H1 (cell line): ENCODE data around the gene SPOPL. TPM values are rescaled to one million over a fixed set of nuclear protein-coding genes. Genes with fewer than 3 reads are reported as not detected.

ENCODE experiments used
- CTCF ChIA-PET: fragments of 300-600 bp; sonication (Branson Sonifier 250); formaldehyde crosslinking; loops from one replicate; lab custom pipeline; 2021; ENCODE audit not compliant: partially characterized antibody; lab: Charles Lee
- POLR2A ChIA-PET: fragments of 300-600 bp; sonication (Branson Sonifier 250); formaldehyde crosslinking; loops from one replicate; lab custom pipeline; 2021; ENCODE audit warnings: inconsistent platforms; ENCODE audit not compliant: partially characterized antibody; lab: Charles Lee
- DNase-seq, 2 experiments: peaks; one replicate each; pipeline versions ENCODE4 v3.0.0 to v3.0.0-alpha.2; 2010 to 2022; ENCODE audit warnings: low spot score in 2 of 2, low read depth in 1 of 2, mixed read lengths in 1 of 2
- FAIRE-seq: peaks from 2 replicates; lab custom pipeline; 2011; peaks lifted over from hg19 to GRCh38; lab: Jason Lieb, UNC
- H2AFZ ChIP-seq: 2 replicates; pipeline ENCODE4 v1.8.1; 2012; ENCODE audit warnings: low read length, inconsistent platforms
- H2AK5ac ChIP-seq: 2 replicates; pipeline ENCODE4 v1.6.1; 2013; ENCODE audit warnings: low read depth, low read length
- H2BK120ac ChIP-seq: replicated peaks from 2 replicates; pipeline ENCODE3; 2013; ENCODE audit warnings: low read depth, low read length, inconsistent platforms
- H2BK12ac ChIP-seq: 2 replicates; pipeline ENCODE4 v1.6.1; 2013; ENCODE audit warnings: low read depth, low read length
- H2BK15ac ChIP-seq: 2 replicates; pipeline ENCODE4 v1.6.1; 2013; ENCODE audit warnings: low read length
- H2BK20ac ChIP-seq: 2 replicates; pipeline ENCODE4 v1.6.1; 2013; ENCODE audit warnings: low read length
- H2BK5ac ChIP-seq: 2 replicates; pipeline ENCODE4 v1.6.1; 2013; ENCODE audit warnings: low read depth, low read length
- H3K14ac ChIP-seq: 2 replicates; pipeline ENCODE4 v1.6.1; 2013; ENCODE audit warnings: inconsistent platforms; ENCODE audit not compliant: insufficient read length
- H3K18ac ChIP-seq: 2 replicates; pipeline ENCODE4 v1.6.1; 2013; ENCODE audit warnings: low read length; ENCODE audit errors: extremely low read depth
- H3K23ac ChIP-seq: 2 replicates; pipeline ENCODE4 v1.6.1; 2013; ENCODE audit warnings: inconsistent platforms; ENCODE audit not compliant: insufficient read length
- H3K23me2 ChIP-seq: 2 replicates; pipeline ENCODE4 v1.6.1; 2013; ENCODE audit warnings: low read depth, low read length
- H3K27ac ChIP-seq: 2 replicates; pipeline ENCODE4 v1.6.1; 2011; ENCODE audit warnings: low read depth, low read length, inconsistent platforms
- H3K27me3 ChIP-seq, 4 experiments: replicated peaks in 1 of 4; 1 replicate in 1 of 4; 2 replicates in 3 of 4; pipeline versions ENCODE4 v1.6.1 to v1.8.1; 2011 to 2013; ENCODE audit warnings: low read length in 3 of 4, mild to moderate bottlenecking in 3 of 4, inconsistent platforms in 2 of 4, mixed read lengths in 2 of 4, moderate library complexity in 1 of 4; ENCODE audit not compliant: control insufficient read depth in 3 of 4, insufficient read depth in 3 of 4; ENCODE audit errors: extremely low read depth in 1 of 4
- H3K36me3 ChIP-seq, 4 experiments: 2 replicates each; pipeline versions ENCODE4 v1.6.1 to v1.8.1; 2011 to 2013; ENCODE audit warnings: mild to moderate bottlenecking in 4 of 4, low read length in 3 of 4, moderate library complexity in 2 of 4, control low read depth in 1 of 4, inconsistent platforms in 1 of 4; ENCODE audit not compliant: insufficient read depth in 4 of 4, control insufficient read depth in 2 of 4
- H3K4ac ChIP-seq: replicated peaks from 2 replicates; pipeline ENCODE3; 2013; ENCODE audit warnings: low read length, low read depth, mixed read lengths, inconsistent platforms; ENCODE audit not compliant: insufficient read length
- H3K4me1 ChIP-seq, 4 experiments: replicated peaks in 1 of 4; 1 replicate in 1 of 4; 2 replicates in 3 of 4; pipeline versions ENCODE4 v1.6.1 to v1.8.1; 2011 to 2013; ENCODE audit warnings: low read length in 3 of 4, inconsistent platforms in 2 of 4, mixed read lengths in 1 of 4; ENCODE audit not compliant: insufficient read depth in 4 of 4, control insufficient read depth in 3 of 4
- H3K4me2 ChIP-seq, 2 experiments: 2 replicates each; pipeline versions ENCODE4 v1.6.1 to v1.8.1; 2011 to 2013; ENCODE audit warnings: low read depth in 2 of 2, low read length in 2 of 2, control low read depth in 1 of 2, inconsistent platforms in 1 of 2, mild to moderate bottlenecking in 1 of 2; ENCODE audit not compliant: insufficient read depth in 1 of 2
- H3K4me3 ChIP-seq, 4 experiments: fragments of 200-600, 300-600 bp in 1 of 4; sonication (generic), shearing (Covaris generic), sonication (Bioruptor Twin) in 1 of 4; 2 replicates each; pipeline versions ENCODE4 v1.5.1 to v1.8.1; 2011 to 2016; ENCODE audit warnings: low read length in 4 of 4, low read depth in 3 of 4, control low read depth in 2 of 4, inconsistent platforms in 2 of 4, mild to moderate bottlenecking in 2 of 4, mixed read lengths in 1 of 4, moderate library complexity in 1 of 4; ENCODE audit not compliant: insufficient read depth in 2 of 4; ENCODE audit errors: extremely low read depth in 1 of 4
- H3K56ac ChIP-seq: replicated peaks from 2 replicates; pipeline ENCODE3; 2013; ENCODE audit warnings: low read depth, mild to moderate bottlenecking, mixed read lengths, low read length, inconsistent platforms; ENCODE audit not compliant: insufficient read length
- H3K79me1 ChIP-seq: 2 replicates; pipeline ENCODE4 v1.6.1; 2013; ENCODE audit warnings: low read depth, low read length, control low read depth
- H3K79me2 ChIP-seq, 2 experiments: 2 replicates each; pipeline versions ENCODE4 v1.6.1 to v1.8.1; 2012 to 2013; ENCODE audit warnings: low read length in 2 of 2, mild to moderate bottlenecking in 2 of 2, inconsistent platforms in 1 of 2; ENCODE audit not compliant: insufficient read depth in 2 of 2, control insufficient read depth in 1 of 2
- H3K9ac ChIP-seq, 4 experiments: replicated peaks in 1 of 4; 1 replicate in 1 of 4; 2 replicates in 3 of 4; pipeline versions ENCODE4 v1.6.1 to v1.8.1; 2011 to 2013; ENCODE audit warnings: low read depth in 3 of 4, low read length in 3 of 4, control low read depth in 2 of 4, mild to moderate bottlenecking in 2 of 4, moderate library complexity in 2 of 4, inconsistent platforms in 1 of 4; ENCODE audit errors: extremely low read depth in 1 of 4
- H3K9me3 ChIP-seq, 2 experiments: 2 replicates each; pipeline versions ENCODE4 v1.6.1 to v1.8.1; 2012 to 2013; ENCODE audit warnings: mild to moderate bottlenecking in 2 of 2, moderate library complexity in 2 of 2, control low read depth in 1 of 2, inconsistent platforms in 1 of 2, low read depth in 1 of 2, low read length in 1 of 2, mixed read lengths in 1 of 2; ENCODE audit not compliant: insufficient read depth in 2 of 2
- H4K20me1 ChIP-seq, 2 experiments: replicated peaks in 1 of 2; 2 replicates each; pipeline versions ENCODE3 to v1.8.1; 2011 to 2013; ENCODE audit warnings: inconsistent platforms in 2 of 2, low read length in 2 of 2, mild to moderate bottlenecking in 1 of 2; ENCODE audit not compliant: insufficient read depth in 2 of 2, control insufficient read depth in 1 of 2
- H4K5ac ChIP-seq: 2 replicates; pipeline ENCODE4 v1.6.1; 2013; ENCODE audit warnings: low read length, low read depth, mixed read lengths, inconsistent platforms; ENCODE audit not compliant: insufficient read length
- H4K8ac ChIP-seq: 2 replicates; pipeline ENCODE4 v1.8.0; 2013; ENCODE audit warnings: mild to moderate bottlenecking, moderate library complexity, low read length, inconsistent platforms; ENCODE audit not compliant: insufficient read depth; ENCODE audit errors: extremely low read depth
- H4K91ac ChIP-seq: replicated peaks from 2 replicates; pipeline ENCODE3; 2013; ENCODE audit warnings: low read length, mixed read lengths, inconsistent platforms; ENCODE audit not compliant: insufficient read length
- CBX8 ChIP-seq: fragments of 300-800, 300-1000 bp; sonication (generic); IDR thresholded peaks from 2 replicates; pipeline ENCODE4 v1.7.1; 2016; ENCODE audit warnings: low read depth, low read length, borderline replicate concordance
- CHD1 ChIP-seq: IDR thresholded peaks from 2 replicates; pipeline ENCODE4 v1.6.1; 2012; ENCODE audit warnings: low read depth, low read length, improper control_type of control experiment
- CREB1 ChIP-seq: IDR thresholded peaks from 2 replicates; pipeline ENCODE4 v1.6.1; 2012; ENCODE audit warnings: inconsistent platforms
- E2F6 ChIP-seq: IDR thresholded peaks from 2 replicates; pipeline ENCODE4 v1.6.1; 2012; ENCODE audit warnings: inconsistent platforms
- EGR1 ChIP-seq: IDR thresholded peaks from 2 replicates; pipeline ENCODE4 v1.6.1; 2011; ENCODE audit warnings: low read depth, low read length, borderline replicate concordance
- HDAC6 ChIP-seq: IDR thresholded peaks from one replicate; pipeline ENCODE4 v1.7.1; 2012; ENCODE audit warnings: low read depth, mild to moderate bottlenecking, inconsistent platforms, low read length, moderate library complexity
- JUND ChIP-seq: IDR thresholded peaks from 2 replicates; pipeline ENCODE4 v1.6.1; 2011; ENCODE audit warnings: mild to moderate bottlenecking, improper control_type of control experiment, low read length
- PHF8 ChIP-seq: fragments of 200-600 bp; sonication (generic); conservative IDR thresholded peaks from 2 replicates; pipeline ENCODE4 v1.7.1; 2012; ENCODE audit warnings: low read depth, mild to moderate bottlenecking, inconsistent platforms, low read length, moderate library complexity
- RAD21 ChIP-seq, 2 experiments: IDR thresholded peaks in 1 of 2; conservative IDR thresholded peaks in 1 of 2; 2 replicates each; pipeline ENCODE4 v1.6.1; 2011; ENCODE audit warnings: low read depth in 2 of 2, low read length in 2 of 2, improper control_type of control experiment in 1 of 2, inconsistent platforms in 1 of 2, mild to moderate bottlenecking in 1 of 2, moderate library complexity in 1 of 2
- RXRA ChIP-seq: IDR thresholded peaks from 2 replicates; pipeline ENCODE4 v1.6.1; 2011; ENCODE audit warnings: low read depth, mild to moderate bottlenecking, low read length, moderate library complexity; ENCODE audit not compliant: insufficient read depth
- SIRT6 ChIP-seq: IDR thresholded peaks from one replicate; pipeline ENCODE4 v1.7.1; 2012; ENCODE audit warnings: low read length, inconsistent platforms
- TAF1 ChIP-seq: IDR thresholded peaks from 2 replicates; pipeline ENCODE4 v1.6.1; 2011; ENCODE audit warnings: mild to moderate bottlenecking, low read depth, low read length
- WGBS, 2 experiments: shearing (Covaris generic) in 1 of 2; methylation state at CpG; one replicate each; pipeline versions ENCODE4 v1.1.6 to v1.1.7; 2013 to 2015; ENCODE audit warnings: low lambda C conversion rate in 2 of 2, mixed read lengths in 2 of 2, inconsistent platforms in 1 of 2, low coverage in 1 of 2, missing lambda C conversion rate in 1 of 2; ENCODE audit not compliant: insufficient replicate concordance in 2 of 2, insufficient coverage in 1 of 2, insufficient read length in 1 of 2; ENCODE audit errors: extremely low coverage in 1 of 2, missing lambda C conversion rate in 1 of 2; 5-methylcytosine and 5-hydroxymethylcytosine counted together
- polyA plus RNA-seq, 7 experiments: library from polyadenylated mRNA; depleted of rRNA in 3 of 7; stranded (reverse) in 5 of 7; unstranded in 2 of 7; fragments of >200 nt in 5 of 7; fragments of 200-250 nt in 2 of 7; gene quantifications; 1 replicate in 5 of 7; 2 replicates in 1 of 7; 4 replicates in 1 of 7; pipeline versions ENCODE4 v1.2.1 to v1.2.3, GENCODE V29; 2011 to 2013; ENCODE audit warnings: missing spikeins in 2 of 7, mixed read lengths in 2 of 7
- total RNA-seq: library from RNA; stranded (reverse); fragmentation: NEBNext Ultra II Directional; extraction: Animal tissue kit (Norgen Biotek cat#: 25700); gene quantifications from 2 replicates; pipeline ENCODE4 v1.2.1, GENCODE V29; 2021
- TF ChIP-seq, protein P1 (sequence below): IDR thresholded peaks from 2 replicates; pipeline ENCODE4 v1.6.1; 2011; ENCODE audit warnings: low read depth, mild to moderate bottlenecking, low read length; ENCODE audit not compliant: insufficient read depth

SPOPL gene
- total and polyA plus RNA-seq, 2 of the 8 experiments (the other 6 are each of a cell fraction or from before 2014, with no cell fraction given): 1.9 to 14.5 TPM

GRCh38 chr2:138607746-138608145 lies 106.2 kb downstream of the SPOPL start:
- Histone ChIP-seq H2BK15ac (no peak overlapping the region), H3K18ac (no peak overlapping the region), H3K9me3 (no peaks in the 10 kb centered on the region), H2BK12ac (no peak overlapping the region), H3K9ac (no peak overlapping the region), H4K5ac (no peak overlapping the region), H2BK5ac (no peak overlapping the region), H3K14ac (no peak overlapping the region), H2BK20ac (no peak overlapping the region), H3K36me3 (no peaks in the 10 kb centered on the region), H4K8ac (no peak overlapping the region), H3K27me3 (no peaks in the 10 kb centered on the region), H4K91ac (no peak overlapping the region), H3K23ac (no peak overlapping the region), H3K4me2 (no peak overlapping the region), H3K23me2 (no peaks in the 10 kb centered on the region; the same call in 1 of the 2 replicates), H3K4me3 (no peak overlapping the region), H3K79me1 (no peaks in the 10 kb centered on the region), H3K4ac (no peak overlapping the region), H3K56ac (no peak overlapping the region), H2AFZ (no peak overlapping the region), H3K27ac (no peak overlapping the region), H3K4me1 (no peaks in the 10 kb centered on the region), H4K20me1 (no peaks in the 10 kb centered on the region), H2AK5ac (no peak overlapping the region), H2BK120ac (no peak overlapping the region), H3K79me2 (no peaks in the 10 kb centered on the region)
- DNase-seq: no peak
- WGBS, 2 experiments: 87% methylated on average over 2 of the region's 2 CpGs; no CpG with 5 or more reads in 1 of the 2 experiments
- POLR2A ChIA-PET: no interaction called here
- CTCF ChIA-PET: interaction anchor here (1.0 to 1.5 kb wide), 3 partner anchors 179 to 697 kb away, joined by 3 to 5 read pairs (median 3); no protein-coding TSS in a partner anchor
- no peak for FAIRE-seq
- TF ChIP-seq PHF8 (no peak), CBX8 (no peak), CHD1 (no peak), HDAC6 (no peak), TAF1 (no peak), E2F6 (no peak), CREB1 (no peak), JUND (no peak), RAD21 (IDR thresholded peaks at IDR 0.05 in 1 of 2, conservative IDR thresholded peaks at IDR 0.05 in 1 of 2; ENCODE audit: low read depth in 2 of 2, low read length in 2 of 2) (no peak), RXRA (no peak), SIRT6 (no peak), EGR1 (no peak)
- TF ChIP-seq, protein P1, sequence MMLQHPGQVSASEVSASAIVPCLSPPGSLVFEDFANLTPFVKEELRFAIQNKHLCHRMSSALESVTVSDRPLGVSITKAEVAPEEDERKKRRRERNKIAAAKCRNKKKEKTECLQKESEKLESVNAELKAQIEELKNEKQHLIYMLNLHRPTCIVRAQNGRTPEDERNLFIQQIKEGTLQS: no peak
